Endothelial cell of umbilical vein (primary cell): ENCODE data around the gene PRPF40B. TPM values are rescaled to one million over a fixed set of nuclear protein-coding genes. Genes with fewer than 3 reads are reported as not detected.

Experiments
- BruUV-seq: library from RNA; stranded (reverse); fragments of 400-500 nt; replicated peaks from 2 replicates; lab custom pipeline; 2021; lab: Mats Ljungman, UMichigan
- CTCF ChIA-PET: fragments of 300-600, 350-600 bp; sonication (Branson Sonifier 250); formaldehyde crosslinking; loops from one replicate; lab custom pipeline; 2021; ENCODE audit warnings: antibody characterized with exemption, inconsistent platforms; lab: Charles Lee
- POLR2A ChIA-PET: fragments of 300-600, 350-600 bp; sonication (Branson Sonifier 250); formaldehyde crosslinking; loops from one replicate; lab custom pipeline; 2021; ENCODE audit warnings: antibody characterized with exemption, inconsistent platforms; lab: Charles Lee
- DNase-seq: peaks from one replicate; pipeline ENCODE4 v3.0.0-alpha.2; 2011; ENCODE audit warnings: low read depth, low spot score
- FAIRE-seq: peaks from 2 replicates; lab custom pipeline; 2011; peaks lifted over from hg19 to GRCh38; lab: Jason Lieb, UNC
- H2AFZ ChIP-seq: 2 replicates; pipeline ENCODE4 v1.6.0; 2012; ENCODE audit warnings: low read depth, low read length, control low read depth, inconsistent platforms
- H3K27ac ChIP-seq: 2 replicates; pipeline ENCODE4 v1.5.1; 2011; ENCODE audit warnings: low read depth, mild to moderate bottlenecking, control low read depth, low read length, moderate library complexity; ENCODE audit not compliant: insufficient read depth
- H3K27me3 ChIP-seq, 2 experiments: 2 replicates each; pipeline versions ENCODE4 v1.6.0 to v1.6.1; 2011; ENCODE audit warnings: low read length in 2 of 2, mixed read lengths in 1 of 2; ENCODE audit not compliant: control insufficient read depth in 2 of 2, insufficient read depth in 2 of 2
- H3K36me3 ChIP-seq, 2 experiments: 2 replicates in 1 of 2; 3 replicates in 1 of 2; pipeline ENCODE4 v1.5.1; 2011; ENCODE audit warnings: low read length in 2 of 2, mild to moderate bottlenecking in 1 of 2, moderate library complexity in 1 of 2; ENCODE audit not compliant: control insufficient read depth in 2 of 2, insufficient read depth in 2 of 2; ENCODE audit errors: extremely low read depth in 1 of 2
- H3K4me1 ChIP-seq: 3 replicates; pipeline ENCODE4 v1.5.1; 2011; ENCODE audit warnings: mild to moderate bottlenecking, low read length; ENCODE audit not compliant: control insufficient read depth, insufficient read depth; ENCODE audit errors: extremely low read depth
- H3K4me2 ChIP-seq: 2 replicates; pipeline ENCODE4 v1.6.1; 2011; ENCODE audit warnings: low read length, control low read depth, mixed read lengths; ENCODE audit not compliant: insufficient read depth
- H3K4me3 ChIP-seq, 3 experiments: fragments of 200-600 bp in 1 of 3; sonication (generic), shearing (Covaris generic) in 1 of 3; replicated peaks in 1 of 3; 2 replicates each; pipeline ENCODE4 v1.5.1; 2011 to 2016; ENCODE audit warnings: control low read depth in 3 of 3, low read length in 3 of 3, mild to moderate bottlenecking in 2 of 3, inconsistent platforms in 1 of 3, low read depth in 1 of 3, moderate library complexity in 1 of 3; ENCODE audit not compliant: insufficient read depth in 1 of 3
- H3K79me2 ChIP-seq: 2 replicates; pipeline ENCODE4 v1.6.0; 2012; ENCODE audit warnings: low read length, inconsistent platforms; ENCODE audit not compliant: control insufficient read depth, insufficient read depth
- H3K9ac ChIP-seq: replicated peaks from 2 replicates; pipeline ENCODE3; 2011; ENCODE audit warnings: low read length, control low read depth; ENCODE audit not compliant: insufficient read depth; ENCODE audit errors: extremely low read depth
- H3K9me1 ChIP-seq: replicated peaks from 3 replicates; pipeline ENCODE4 v1.6.0; 2011; ENCODE audit warnings: mild to moderate bottlenecking, low read length; ENCODE audit not compliant: control insufficient read depth, insufficient read depth; ENCODE audit errors: extremely low read depth
- H3K9me3 ChIP-seq: replicated peaks from 2 replicates; pipeline ENCODE4 v1.5.1; 2012; ENCODE audit warnings: low read length, inconsistent platforms; ENCODE audit not compliant: control insufficient read depth, insufficient read depth
- H4K20me1 ChIP-seq: replicated peaks from 2 replicates; pipeline ENCODE3; 2011; ENCODE audit warnings: mild to moderate bottlenecking, low read length; ENCODE audit not compliant: control insufficient read depth, insufficient read depth; ENCODE audit errors: extremely low read depth
- FOS ChIP-seq: IDR thresholded peaks from 2 replicates; pipeline ENCODE4 v1.6.1; 2011; ENCODE audit warnings: mild to moderate bottlenecking, low read length, moderate library complexity, borderline replicate concordance; ENCODE audit not compliant: insufficient read depth
- GATA2 ChIP-seq: IDR thresholded peaks from 2 replicates; pipeline ENCODE4 v1.7.0; 2011; ENCODE audit warnings: low read depth, mild to moderate bottlenecking, moderate library complexity, mixed read lengths, low read length; ENCODE audit not compliant: insufficient read length, insufficient read depth
- JUN ChIP-seq: IDR thresholded peaks from 2 replicates; pipeline ENCODE4 v1.6.1; 2011; ENCODE audit warnings: borderline replicate concordance, low read depth; ENCODE audit not compliant: insufficient read length, insufficient read depth
- MYC ChIP-seq: IDR thresholded peaks from one replicate; pipeline ENCODE4 v1.6.1; 2011; ENCODE audit warnings: mild to moderate bottlenecking, low read depth, low read length
- POLR2A ChIP-seq: IDR thresholded peaks from 2 replicates; pipeline ENCODE4 v1.6.1; 2012; ENCODE audit warnings: low read depth, mild to moderate bottlenecking, control low read depth, low read length
- POLR2AphosphoS5 ChIP-seq: IDR thresholded peaks from 2 replicates; pipeline ENCODE4 v1.6.1; 2012; ENCODE audit warnings: low read depth, mild to moderate bottlenecking, control low read depth, low read length, moderate library complexity; ENCODE audit not compliant: insufficient read depth
- dilution Hi-C: fragments of 300-500 bp; cut with MboI; formaldehyde crosslinking; loops from one replicate; pipeline ENCODE4 v1.15.0; 2019; ENCODE audit warnings: low sequenced_read_pairs; ENCODE audit not compliant: extremely low pct_ligation_motif_present
- intact Hi-C: fragments of 100-400 bp; cut with micrococcal nuclease; formaldehyde crosslinking; loops from one replicate; pipeline ENCODE4 v1.10.0; 2022
- polyA plus RNA-seq, 4 experiments: library from polyadenylated mRNA; depleted of rRNA in 3 of 4; stranded (reverse) in 3 of 4; unstranded in 1 of 4; fragments of >200 nt; gene quantifications; 2 replicates each; pipeline versions ENCODE4 v1.2.1 to v1.2.3, GENCODE V29; 2011 to 2012; ENCODE audit warnings: missing spikeins in 1 of 4
- total RNA-seq: library from RNA; stranded (reverse); gene quantifications from 2 replicates; pipeline ENCODE4 v1.2.3, GENCODE V29; 2021
- TF ChIP-seq, protein P1 (sequence below), 2 donors: IDR thresholded peaks; 1 replicate in 1 of 2; 2 replicates in 1 of 2; pipeline ENCODE4 v1.5.1; 2011; ENCODE audit warnings: low read length in 2 of 2, mild to moderate bottlenecking in 2 of 2, moderate library complexity in 2 of 2, control low read depth in 1 of 2, inconsistent platforms in 1 of 2, low read depth in 1 of 2; ENCODE audit not compliant: insufficient read depth in 1 of 2; ENCODE audit errors: extremely low read depth in 1 of 2
- TF ChIP-seq, protein P2 (sequence below): IDR thresholded peaks from 2 replicates; pipeline ENCODE4 v1.6.1; 2011; ENCODE audit not compliant: insufficient read depth, insufficient read length

The PRPF40B gene
- total and polyA plus RNA-seq, 2 donors (not counting 3 experiments of a cell fraction or from before 2014, with no cell fraction given) = 5.4 to 9.9 TPM

DNA sequence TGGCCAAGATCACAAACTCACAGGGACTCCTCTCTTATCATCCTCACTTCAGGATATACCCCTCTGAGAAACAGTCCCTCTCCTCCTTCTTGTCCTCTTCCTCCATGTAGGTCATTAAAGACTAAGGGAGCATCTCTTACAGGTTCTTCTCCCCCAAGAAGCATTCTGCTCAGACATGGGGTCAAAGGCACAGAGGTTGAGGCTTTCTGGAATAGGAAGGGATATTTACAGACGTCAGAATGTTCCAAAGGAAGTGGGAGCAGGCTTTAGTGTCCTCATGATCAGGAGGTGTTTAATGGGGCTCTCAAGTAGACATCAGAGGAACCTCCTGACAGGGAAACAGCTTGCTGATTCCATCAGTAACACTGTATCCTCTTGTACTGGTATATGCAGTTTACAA lies 36.4 kb downstream of the PRPF40B start:
- TF ChIP-seq JUN (no peak), POLR2AphosphoS5 (no peak), FOS (no peak), GATA2 (no peak), MYC (no peak), POLR2A (no peak)
- TF ChIP-seq, protein P1, sequence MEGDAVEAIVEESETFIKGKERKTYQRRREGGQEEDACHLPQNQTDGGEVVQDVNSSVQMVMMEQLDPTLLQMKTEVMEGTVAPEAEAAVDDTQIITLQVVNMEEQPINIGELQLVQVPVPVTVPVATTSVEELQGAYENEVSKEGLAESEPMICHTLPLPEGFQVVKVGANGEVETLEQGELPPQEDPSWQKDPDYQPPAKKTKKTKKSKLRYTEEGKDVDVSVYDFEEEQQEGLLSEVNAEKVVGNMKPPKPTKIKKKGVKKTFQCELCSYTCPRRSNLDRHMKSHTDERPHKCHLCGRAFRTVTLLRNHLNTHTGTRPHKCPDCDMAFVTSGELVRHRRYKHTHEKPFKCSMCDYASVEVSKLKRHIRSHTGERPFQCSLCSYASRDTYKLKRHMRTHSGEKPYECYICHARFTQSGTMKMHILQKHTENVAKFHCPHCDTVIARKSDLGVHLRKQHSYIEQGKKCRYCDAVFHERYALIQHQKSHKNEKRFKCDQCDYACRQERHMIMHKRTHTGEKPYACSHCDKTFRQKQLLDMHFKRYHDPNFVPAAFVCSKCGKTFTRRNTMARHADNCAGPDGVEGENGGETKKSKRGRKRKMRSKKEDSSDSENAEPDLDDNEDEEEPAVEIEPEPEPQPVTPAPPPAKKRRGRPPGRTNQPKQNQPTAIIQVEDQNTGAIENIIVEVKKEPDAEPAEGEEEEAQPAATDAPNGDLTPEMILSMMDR (IDR thresholded peaks at IDR 0.05; ENCODE audit: extremely low read depth in 1 of 2, insufficient read depth in 1 of 2, low read depth in 1 of 2, low read length in 2 of 2) = no peak
- TF ChIP-seq, protein P2, sequence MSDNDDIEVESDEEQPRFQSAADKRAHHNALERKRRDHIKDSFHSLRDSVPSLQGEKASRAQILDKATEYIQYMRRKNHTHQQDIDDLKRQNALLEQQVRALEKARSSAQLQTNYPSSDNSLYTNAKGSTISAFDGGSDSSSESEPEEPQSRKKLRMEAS = no peak
- H3K4me2 ChIP-seq = no peak overlapping the region
- H3K4me1 ChIP-seq = peaks cover 51% of the 10 kb centered on the region
- no peaks in the 10 kb centered on the region for H4K20me1 ChIP-seq
- no peaks in the 10 kb centered on the region for H3K9me1 ChIP-seq
- H3K9ac ChIP-seq = no peak overlapping the region
- peaks cover 11% of the 10 kb centered on the region for H3K79me2 ChIP-seq
- dilution Hi-C loops = no loop called here
- no peak overlapping the region for H3K27ac ChIP-seq
- ChIA-PET POLR2A (no interaction called here), CTCF (interaction anchor here (2.0 kb wide), 1 partner anchor 14 kb away, joined by 8 read pairs; no protein-coding TSS in a partner anchor)
- intact Hi-C loops = no loop called here
- DNase-seq (no peak), FAIRE-seq (no peak)
- H3K27me3 ChIP-seq = no peaks in the 10 kb centered on the region
- peaks cover 14 to 38% of the 10 kb centered on the region in 2 experiments for H3K36me3 ChIP-seq
- no TSS peak for BruUV-seq
- H3K4me3 ChIP-seq = no peak overlapping the region
- no peak overlapping the region for H2AFZ ChIP-seq
- no peaks in the 10 kb centered on the region for H3K9me3 ChIP-seq
